H1 (cell line): ENCODE data around the gene MAPKAP1. TPM values are rescaled to one million over a fixed set of nuclear protein-coding genes. Genes with fewer than 3 reads are reported as not detected.

Source experiments
- CTCF ChIA-PET: fragments of 300-600 bp; sonication (Branson Sonifier 250); formaldehyde crosslinking; loops from one replicate; lab custom pipeline; 2021; ENCODE audit not compliant: partially characterized antibody; lab: Charles Lee
- POLR2A ChIA-PET: fragments of 300-600 bp; sonication (Branson Sonifier 250); formaldehyde crosslinking; loops from one replicate; lab custom pipeline; 2021; ENCODE audit warnings: inconsistent platforms; ENCODE audit not compliant: partially characterized antibody; lab: Charles Lee
- DNase-seq, 2 experiments: peaks; one replicate each; pipeline versions ENCODE4 v3.0.0 to v3.0.0-alpha.2; 2010 to 2022; ENCODE audit warnings: low spot score in 2 of 2, low read depth in 1 of 2, mixed read lengths in 1 of 2
- FAIRE-seq: peaks from 2 replicates; lab custom pipeline; 2011; peaks lifted over from hg19 to GRCh38; lab: Jason Lieb, UNC
- H2AFZ ChIP-seq: 2 replicates; pipeline ENCODE4 v1.8.1; 2012; ENCODE audit warnings: low read length, inconsistent platforms
- H2AK5ac ChIP-seq: 2 replicates; pipeline ENCODE4 v1.6.1; 2013; ENCODE audit warnings: low read depth, low read length
- H2BK120ac ChIP-seq: replicated peaks from 2 replicates; pipeline ENCODE3; 2013; ENCODE audit warnings: low read depth, low read length, inconsistent platforms
- H2BK12ac ChIP-seq: 2 replicates; pipeline ENCODE4 v1.6.1; 2013; ENCODE audit warnings: low read depth, low read length
- H2BK15ac ChIP-seq: 2 replicates; pipeline ENCODE4 v1.6.1; 2013; ENCODE audit warnings: low read length
- H2BK20ac ChIP-seq: 2 replicates; pipeline ENCODE4 v1.6.1; 2013; ENCODE audit warnings: low read length
- H2BK5ac ChIP-seq: 2 replicates; pipeline ENCODE4 v1.6.1; 2013; ENCODE audit warnings: low read depth, low read length
- H3K14ac ChIP-seq: 2 replicates; pipeline ENCODE4 v1.6.1; 2013; ENCODE audit warnings: inconsistent platforms; ENCODE audit not compliant: insufficient read length
- H3K18ac ChIP-seq: 2 replicates; pipeline ENCODE4 v1.6.1; 2013; ENCODE audit warnings: low read length; ENCODE audit errors: extremely low read depth
- H3K23ac ChIP-seq: 2 replicates; pipeline ENCODE4 v1.6.1; 2013; ENCODE audit warnings: inconsistent platforms; ENCODE audit not compliant: insufficient read length
- H3K23me2 ChIP-seq: 2 replicates; pipeline ENCODE4 v1.6.1; 2013; ENCODE audit warnings: low read depth, low read length
- H3K27ac ChIP-seq: 2 replicates; pipeline ENCODE4 v1.6.1; 2011; ENCODE audit warnings: low read depth, low read length, inconsistent platforms
- H3K27me3 ChIP-seq, 4 experiments: replicated peaks in 1 of 4; 1 replicate in 1 of 4; 2 replicates in 3 of 4; pipeline versions ENCODE4 v1.6.1 to v1.8.1; 2011 to 2013; ENCODE audit warnings: low read length in 3 of 4, mild to moderate bottlenecking in 3 of 4, inconsistent platforms in 2 of 4, mixed read lengths in 2 of 4, moderate library complexity in 1 of 4; ENCODE audit not compliant: control insufficient read depth in 3 of 4, insufficient read depth in 3 of 4; ENCODE audit errors: extremely low read depth in 1 of 4
- H3K36me3 ChIP-seq, 4 experiments: 2 replicates each; pipeline versions ENCODE4 v1.6.1 to v1.8.1; 2011 to 2013; ENCODE audit warnings: mild to moderate bottlenecking in 4 of 4, low read length in 3 of 4, moderate library complexity in 2 of 4, control low read depth in 1 of 4, inconsistent platforms in 1 of 4; ENCODE audit not compliant: insufficient read depth in 4 of 4, control insufficient read depth in 2 of 4
- H3K4ac ChIP-seq: replicated peaks from 2 replicates; pipeline ENCODE3; 2013; ENCODE audit warnings: low read length, low read depth, mixed read lengths, inconsistent platforms; ENCODE audit not compliant: insufficient read length
- H3K4me1 ChIP-seq, 4 experiments: replicated peaks in 1 of 4; 1 replicate in 1 of 4; 2 replicates in 3 of 4; pipeline versions ENCODE4 v1.6.1 to v1.8.1; 2011 to 2013; ENCODE audit warnings: low read length in 3 of 4, inconsistent platforms in 2 of 4, mixed read lengths in 1 of 4; ENCODE audit not compliant: insufficient read depth in 4 of 4, control insufficient read depth in 3 of 4
- H3K4me2 ChIP-seq, 2 experiments: 2 replicates each; pipeline versions ENCODE4 v1.6.1 to v1.8.1; 2011 to 2013; ENCODE audit warnings: low read depth in 2 of 2, low read length in 2 of 2, control low read depth in 1 of 2, inconsistent platforms in 1 of 2, mild to moderate bottlenecking in 1 of 2; ENCODE audit not compliant: insufficient read depth in 1 of 2
- H3K4me3 ChIP-seq, 4 experiments: fragments of 200-600, 300-600 bp in 1 of 4; sonication (generic), shearing (Covaris generic), sonication (Bioruptor Twin) in 1 of 4; 2 replicates each; pipeline versions ENCODE4 v1.5.1 to v1.8.1; 2011 to 2016; ENCODE audit warnings: low read length in 4 of 4, low read depth in 3 of 4, control low read depth in 2 of 4, inconsistent platforms in 2 of 4, mild to moderate bottlenecking in 2 of 4, mixed read lengths in 1 of 4, moderate library complexity in 1 of 4; ENCODE audit not compliant: insufficient read depth in 2 of 4; ENCODE audit errors: extremely low read depth in 1 of 4
- H3K56ac ChIP-seq: replicated peaks from 2 replicates; pipeline ENCODE3; 2013; ENCODE audit warnings: low read depth, mild to moderate bottlenecking, mixed read lengths, low read length, inconsistent platforms; ENCODE audit not compliant: insufficient read length
- H3K79me1 ChIP-seq: 2 replicates; pipeline ENCODE4 v1.6.1; 2013; ENCODE audit warnings: low read depth, low read length, control low read depth
- H3K79me2 ChIP-seq, 2 experiments: 2 replicates each; pipeline versions ENCODE4 v1.6.1 to v1.8.1; 2012 to 2013; ENCODE audit warnings: low read length in 2 of 2, mild to moderate bottlenecking in 2 of 2, inconsistent platforms in 1 of 2; ENCODE audit not compliant: insufficient read depth in 2 of 2, control insufficient read depth in 1 of 2
- H3K9ac ChIP-seq, 4 experiments: replicated peaks in 1 of 4; 1 replicate in 1 of 4; 2 replicates in 3 of 4; pipeline versions ENCODE4 v1.6.1 to v1.8.1; 2011 to 2013; ENCODE audit warnings: low read depth in 3 of 4, low read length in 3 of 4, control low read depth in 2 of 4, mild to moderate bottlenecking in 2 of 4, moderate library complexity in 2 of 4, inconsistent platforms in 1 of 4; ENCODE audit errors: extremely low read depth in 1 of 4
- H3K9me3 ChIP-seq, 2 experiments: 2 replicates each; pipeline versions ENCODE4 v1.6.1 to v1.8.1; 2012 to 2013; ENCODE audit warnings: mild to moderate bottlenecking in 2 of 2, moderate library complexity in 2 of 2, control low read depth in 1 of 2, inconsistent platforms in 1 of 2, low read depth in 1 of 2, low read length in 1 of 2, mixed read lengths in 1 of 2; ENCODE audit not compliant: insufficient read depth in 2 of 2
- H4K20me1 ChIP-seq, 2 experiments: replicated peaks in 1 of 2; 2 replicates each; pipeline versions ENCODE3 to v1.8.1; 2011 to 2013; ENCODE audit warnings: inconsistent platforms in 2 of 2, low read length in 2 of 2, mild to moderate bottlenecking in 1 of 2; ENCODE audit not compliant: insufficient read depth in 2 of 2, control insufficient read depth in 1 of 2
- H4K5ac ChIP-seq: 2 replicates; pipeline ENCODE4 v1.6.1; 2013; ENCODE audit warnings: low read length, low read depth, mixed read lengths, inconsistent platforms; ENCODE audit not compliant: insufficient read length
- H4K8ac ChIP-seq: 2 replicates; pipeline ENCODE4 v1.8.0; 2013; ENCODE audit warnings: mild to moderate bottlenecking, moderate library complexity, low read length, inconsistent platforms; ENCODE audit not compliant: insufficient read depth; ENCODE audit errors: extremely low read depth
- H4K91ac ChIP-seq: replicated peaks from 2 replicates; pipeline ENCODE3; 2013; ENCODE audit warnings: low read length, mixed read lengths, inconsistent platforms; ENCODE audit not compliant: insufficient read length
- E2F6 ChIP-seq: IDR thresholded peaks from 2 replicates; pipeline ENCODE4 v1.6.1; 2012; ENCODE audit warnings: inconsistent platforms
- EGR1 ChIP-seq: IDR thresholded peaks from 2 replicates; pipeline ENCODE4 v1.6.1; 2011; ENCODE audit warnings: low read depth, low read length, borderline replicate concordance
- GABPA ChIP-seq: IDR thresholded peaks from 2 replicates; pipeline ENCODE4 v1.6.1; 2011; ENCODE audit warnings: mild to moderate bottlenecking, low read length, moderate library complexity, borderline replicate concordance; ENCODE audit not compliant: insufficient read depth
- HDAC6 ChIP-seq: IDR thresholded peaks from one replicate; pipeline ENCODE4 v1.7.1; 2012; ENCODE audit warnings: low read depth, mild to moderate bottlenecking, inconsistent platforms, low read length, moderate library complexity
- KDM5A ChIP-seq: fragments of 200-600 bp; IDR thresholded peaks from 2 replicates; pipeline ENCODE4 v1.7.1; 2012; ENCODE audit warnings: mild to moderate bottlenecking, low read length, inconsistent platforms, mixed read lengths
- POLR2AphosphoS5 ChIP-seq: IDR thresholded peaks from 2 replicates; pipeline ENCODE4 v1.6.1; 2011; ENCODE audit warnings: low read depth, low read length
- POU5F1 ChIP-seq: IDR thresholded peaks from 2 replicates; pipeline ENCODE4 v1.6.1; 2011; ENCODE audit warnings: low read depth, mild to moderate bottlenecking, low read length, moderate library complexity
- RFX5 ChIP-seq: IDR thresholded peaks from 2 replicates; pipeline ENCODE4 v1.6.1; 2011; ENCODE audit warnings: low read depth, low read length, improper control_type of control experiment, borderline replicate concordance
- RNF2 ChIP-seq: fragments of 200-900, 300-1000 bp; sonication (generic); IDR thresholded peaks from 2 replicates; pipeline ENCODE4 v1.7.1; 2016; ENCODE audit warnings: borderline replicate concordance, low read depth, mild to moderate bottlenecking, antibody characterized with exemption, low read length; ENCODE audit not compliant: poor library complexity, severe bottlenecking; ENCODE audit errors: missing control alignments
- TAF1 ChIP-seq: IDR thresholded peaks from 2 replicates; pipeline ENCODE4 v1.6.1; 2011; ENCODE audit warnings: mild to moderate bottlenecking, low read depth, low read length
- WGBS, 2 experiments: shearing (Covaris generic) in 1 of 2; methylation state at CpG; one replicate each; pipeline versions ENCODE4 v1.1.6 to v1.1.7; 2013 to 2015; ENCODE audit warnings: low lambda C conversion rate in 2 of 2, mixed read lengths in 2 of 2, inconsistent platforms in 1 of 2, low coverage in 1 of 2, missing lambda C conversion rate in 1 of 2; ENCODE audit not compliant: insufficient replicate concordance in 2 of 2, insufficient coverage in 1 of 2, insufficient read length in 1 of 2; ENCODE audit errors: extremely low coverage in 1 of 2, missing lambda C conversion rate in 1 of 2; 5-methylcytosine and 5-hydroxymethylcytosine counted together
- polyA plus RNA-seq, 7 experiments: library from polyadenylated mRNA; depleted of rRNA in 3 of 7; stranded (reverse) in 5 of 7; unstranded in 2 of 7; fragments of >200 nt in 5 of 7; fragments of 200-250 nt in 2 of 7; gene quantifications; 1 replicate in 5 of 7; 2 replicates in 1 of 7; 4 replicates in 1 of 7; pipeline versions ENCODE4 v1.2.1 to v1.2.3, GENCODE V29; 2011 to 2013; ENCODE audit warnings: missing spikeins in 2 of 7, mixed read lengths in 2 of 7
- total RNA-seq: library from RNA; stranded (reverse); fragmentation: NEBNext Ultra II Directional; extraction: Animal tissue kit (Norgen Biotek cat#: 25700); gene quantifications from 2 replicates; pipeline ENCODE4 v1.2.1, GENCODE V29; 2021
- TF ChIP-seq, protein P1 (sequence below), 3 experiments: IDR thresholded peaks; 1 replicate in 2 of 3; 2 replicates in 1 of 3; pipeline versions ENCODE4 v1.5.1 to v1.6.1; 2011; ENCODE audit warnings: low read length in 3 of 3, mild to moderate bottlenecking in 3 of 3, inconsistent platforms in 2 of 3, low read depth in 1 of 3, moderate library complexity in 1 of 3; ENCODE audit not compliant: insufficient read depth in 1 of 3; ENCODE audit errors: control extremely low read depth in 1 of 3

The MAPKAP1 gene
- total and polyA plus RNA-seq, 2 of the 8 experiments (the other 6 are each of a cell fraction or from before 2014, with no cell fraction given), result 79.2 to 140 TPM

DNA sequence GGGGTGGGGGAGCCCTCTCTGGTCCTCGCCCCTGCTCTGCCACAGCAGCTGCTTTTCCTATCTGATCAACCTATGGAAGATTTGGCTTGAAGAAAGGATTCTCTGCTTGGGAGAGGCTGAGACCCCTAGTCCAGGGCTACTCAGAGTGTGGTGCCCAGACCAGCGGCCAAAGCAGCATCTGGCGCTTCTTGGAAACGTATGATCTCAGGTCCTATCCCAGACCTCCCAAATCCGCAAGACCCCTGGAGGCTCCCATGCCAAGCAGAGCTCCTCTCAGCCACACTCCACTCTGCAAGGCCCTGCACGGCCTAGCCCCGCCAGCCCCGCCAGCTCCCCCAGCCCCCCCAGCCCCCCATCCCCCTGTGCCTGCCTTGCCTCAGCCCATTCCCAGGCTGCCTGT lies 263.6 kb downstream of the MAPKAP1 start:
- no peak overlapping the region for H4K91ac ChIP-seq
- no peak overlapping the region for H3K23ac ChIP-seq
- H3K56ac ChIP-seq, result no peak overlapping the region
- no peaks in the 10 kb centered on the region for H3K27me3 ChIP-seq
- no peak overlapping the region for H2BK5ac ChIP-seq
- H3K79me1 ChIP-seq, result no peaks in the 10 kb centered on the region
- no peak overlapping the region for H4K5ac ChIP-seq
- DNase-seq (no peak), FAIRE-seq (no peak)
- no peak overlapping the region for H3K4me2 ChIP-seq
- no peak overlapping the region for H3K4ac ChIP-seq
- H3K14ac ChIP-seq, result no peak overlapping the region
- H3K9ac ChIP-seq, result no peak overlapping the region
- H2BK12ac ChIP-seq, result no peak overlapping the region
- H2BK20ac ChIP-seq, result no peak overlapping the region
- no peak overlapping the region for H3K4me3 ChIP-seq
- WGBS, 2 experiments, result 97% methylated on average over 4 of the region's 8 CpGs; no CpG with 5 or more reads in 1 of the 2 experiments
- H3K18ac ChIP-seq, result no peak overlapping the region
- no peak overlapping the region for H2BK120ac ChIP-seq
- H4K20me1 ChIP-seq, result peaks cover 0 to 3% of the 10 kb centered on the region in 2 experiments
- no peaks in the 10 kb centered on the region for H3K36me3 ChIP-seq
- H4K8ac ChIP-seq, result no peak overlapping the region
- no peaks in the 10 kb centered on the region for H3K9me3 ChIP-seq
- ChIA-PET CTCF (interaction anchor here (0.5 kb wide), 1 partner anchor 82 kb away, joined by 3 read pairs; no protein-coding TSS in a partner anchor), POLR2A (no interaction called here)
- H3K27ac ChIP-seq, result no peak overlapping the region
- H3K4me1 ChIP-seq, result no peaks in the 10 kb centered on the region
- no peaks in the 10 kb centered on the region for H3K23me2 ChIP-seq
- H2BK15ac ChIP-seq, result no peak overlapping the region
- H3K79me2 ChIP-seq, result no peaks in the 10 kb centered on the region
- no peak overlapping the region for H2AFZ ChIP-seq
- H2AK5ac ChIP-seq, result no peak overlapping the region
- TF ChIP-seq RFX5 (no peak), EGR1 (no peak), RNF2 (no peak), POU5F1 (no peak), HDAC6 (no peak), POLR2AphosphoS5 (no peak), KDM5A (no peak), GABPA (no peak), E2F6 (no peak), TAF1 (no peak)
- TF ChIP-seq, protein P1, sequence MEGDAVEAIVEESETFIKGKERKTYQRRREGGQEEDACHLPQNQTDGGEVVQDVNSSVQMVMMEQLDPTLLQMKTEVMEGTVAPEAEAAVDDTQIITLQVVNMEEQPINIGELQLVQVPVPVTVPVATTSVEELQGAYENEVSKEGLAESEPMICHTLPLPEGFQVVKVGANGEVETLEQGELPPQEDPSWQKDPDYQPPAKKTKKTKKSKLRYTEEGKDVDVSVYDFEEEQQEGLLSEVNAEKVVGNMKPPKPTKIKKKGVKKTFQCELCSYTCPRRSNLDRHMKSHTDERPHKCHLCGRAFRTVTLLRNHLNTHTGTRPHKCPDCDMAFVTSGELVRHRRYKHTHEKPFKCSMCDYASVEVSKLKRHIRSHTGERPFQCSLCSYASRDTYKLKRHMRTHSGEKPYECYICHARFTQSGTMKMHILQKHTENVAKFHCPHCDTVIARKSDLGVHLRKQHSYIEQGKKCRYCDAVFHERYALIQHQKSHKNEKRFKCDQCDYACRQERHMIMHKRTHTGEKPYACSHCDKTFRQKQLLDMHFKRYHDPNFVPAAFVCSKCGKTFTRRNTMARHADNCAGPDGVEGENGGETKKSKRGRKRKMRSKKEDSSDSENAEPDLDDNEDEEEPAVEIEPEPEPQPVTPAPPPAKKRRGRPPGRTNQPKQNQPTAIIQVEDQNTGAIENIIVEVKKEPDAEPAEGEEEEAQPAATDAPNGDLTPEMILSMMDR (IDR thresholded peaks at IDR 0.05; ENCODE audit: control extremely low read depth in 1 of 3, insufficient read depth in 1 of 3, low read depth in 1 of 3, low read length in 3 of 3), result no peak
